DMS53 (cell line): Measurements from ENCODE around the gene NME9.

Experiments
- DNase-seq: peaks from one replicate; lab custom pipeline; 2025; lab: John Stamatoyannopoulos, UW

NME9 gene

DNA sequence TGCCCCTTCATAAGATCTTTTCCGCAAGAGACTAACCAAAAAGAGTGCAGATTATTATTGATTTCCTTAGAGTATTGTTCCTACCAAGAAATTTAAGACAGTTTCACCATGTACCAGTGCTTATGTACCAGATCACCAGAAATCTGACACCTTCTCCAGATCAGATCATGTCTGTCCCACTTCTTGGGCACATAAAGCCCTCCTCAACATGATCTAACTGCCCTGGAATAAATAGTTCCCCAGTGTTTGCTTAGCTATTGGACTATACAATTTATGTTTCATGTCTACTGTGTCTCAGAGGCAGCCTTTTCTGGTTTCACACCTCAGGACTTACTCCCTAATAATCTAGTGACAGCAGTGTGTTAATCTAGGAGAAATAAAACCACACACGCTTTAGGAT lies 46.8 kb downstream of the NME9 start:
- no peak for DNase-seq

DNA sequence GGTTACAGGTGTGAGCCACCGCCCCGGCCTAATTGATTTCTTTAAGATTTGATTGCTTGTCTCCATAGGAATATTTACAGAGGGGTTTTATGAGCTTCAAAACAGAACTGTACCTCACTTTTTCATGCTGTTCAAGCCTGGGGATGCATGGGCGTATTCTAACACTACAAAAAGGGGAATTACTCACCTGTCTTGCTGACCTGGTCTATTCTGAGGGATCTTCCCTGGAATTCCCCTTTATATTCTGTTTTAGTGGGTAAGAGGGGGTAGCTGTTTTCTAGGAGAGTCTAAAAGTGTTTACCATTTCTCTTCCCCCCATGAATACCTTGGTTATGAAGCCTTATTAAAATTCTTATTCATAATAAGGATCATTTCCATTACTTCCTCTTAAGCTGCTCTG lies 48.1 kb downstream of the NME9 start:
- no peak for DNase-seq

DNA sequence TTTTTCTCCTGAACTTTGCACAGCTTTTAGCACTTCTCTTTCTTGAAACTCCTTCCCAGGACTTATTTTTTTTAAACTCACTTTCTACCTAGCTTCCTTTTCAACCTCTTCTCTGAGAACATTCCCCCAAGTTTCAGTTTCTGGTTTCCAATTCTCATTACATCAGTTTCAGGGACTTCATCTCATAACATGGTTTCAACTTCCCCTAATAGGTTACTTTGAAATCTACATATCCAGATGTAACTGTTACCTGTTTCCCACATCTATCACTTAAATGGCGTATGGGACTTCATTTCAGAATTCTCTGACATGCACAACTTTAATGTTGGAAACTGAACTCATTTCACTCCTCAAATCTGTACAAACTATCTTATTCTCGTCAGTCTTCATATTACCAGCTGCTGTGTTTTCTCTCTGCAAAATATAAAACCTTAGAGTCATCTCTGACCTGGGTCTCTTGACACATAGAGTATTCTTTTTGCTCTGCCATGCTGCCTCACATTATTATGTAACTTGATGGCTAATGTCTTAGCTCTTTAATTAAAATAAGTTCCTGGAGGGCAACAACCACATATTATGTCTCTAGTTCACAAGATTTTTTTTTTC lies 58.4 kb downstream of the NME9 start:
- DNase-seq = no peak

DNA sequence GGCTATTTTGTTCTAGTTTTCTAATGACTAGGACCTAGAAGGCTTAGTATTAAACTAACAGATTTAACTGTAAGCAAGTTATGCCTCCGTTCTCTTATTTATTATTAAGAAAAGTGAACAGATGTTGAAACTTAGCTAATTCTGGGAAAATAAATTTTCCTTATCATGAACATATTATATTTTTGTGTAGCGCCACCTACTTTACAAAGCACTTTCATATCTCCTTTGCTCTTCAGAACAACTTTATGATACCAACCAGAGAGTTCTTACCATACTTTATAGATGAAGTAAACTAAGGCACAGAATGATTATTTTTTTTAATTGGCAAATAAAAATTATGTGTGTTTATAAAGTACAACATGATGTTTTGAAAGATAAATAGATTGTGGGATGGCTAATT lies 59.4 kb downstream of the NME9 start:
- no peak for DNase-seq

DNA sequence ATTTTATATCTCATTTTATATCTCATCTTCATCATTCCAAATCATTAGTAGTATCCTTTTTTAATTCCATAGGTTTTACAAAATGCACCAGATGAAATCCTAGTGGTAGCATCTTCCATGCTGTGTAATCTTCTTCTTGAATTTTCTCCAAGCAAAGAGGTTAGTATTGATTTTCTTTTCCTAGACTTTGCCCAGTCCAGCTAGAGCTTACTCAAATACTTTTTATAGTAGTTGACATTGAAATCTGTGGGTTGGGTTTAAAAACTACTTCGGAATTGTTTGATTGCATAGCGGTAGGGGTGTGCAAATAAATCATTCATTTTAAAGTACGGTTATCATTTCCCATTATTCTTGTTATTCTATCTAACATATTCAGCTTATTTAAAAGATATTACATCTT lies 62.6 kb downstream of the NME9 start:
- no peak for DNase-seq

DNA sequence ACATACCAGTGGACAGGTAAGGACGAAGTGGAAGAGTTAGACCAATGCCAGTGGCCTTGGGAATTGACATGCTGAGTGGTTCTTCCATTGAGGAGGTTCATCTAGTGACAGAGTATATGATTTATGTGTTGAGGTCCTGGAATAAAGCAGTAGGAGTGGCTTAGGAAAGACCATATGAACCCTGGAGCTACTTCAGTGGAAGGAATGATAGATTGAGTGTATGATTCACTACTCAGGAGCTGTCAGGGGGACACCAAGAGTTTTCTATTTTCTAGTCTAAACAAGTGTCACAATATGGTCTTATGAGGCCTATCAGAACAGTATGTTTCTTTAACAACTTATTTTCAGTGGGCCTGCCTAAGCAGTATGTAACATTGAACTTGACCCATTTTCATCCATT lies 63.9 kb downstream of the NME9 start:
- DNase-seq = no peak

DNA sequence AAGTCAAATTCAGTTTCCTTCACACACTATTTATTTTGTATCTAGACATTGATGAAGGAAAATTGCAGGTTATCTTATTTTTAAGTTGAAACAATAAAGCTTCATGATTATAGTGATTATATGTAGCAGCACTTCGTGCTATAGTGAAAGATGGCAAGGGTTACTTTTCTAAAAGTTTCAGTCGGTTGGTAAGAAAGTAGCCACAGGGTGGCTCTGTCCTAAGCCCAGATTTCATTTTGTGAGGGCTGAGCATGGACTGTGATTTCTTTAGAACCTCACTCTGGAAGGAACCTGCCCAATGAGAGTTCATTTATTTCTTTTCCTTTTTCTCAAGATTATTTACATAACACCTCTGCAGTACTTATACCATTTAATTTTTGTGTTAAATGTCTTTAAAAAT lies 66.5 kb downstream of the NME9 start:
- no peak for DNase-seq

DNA sequence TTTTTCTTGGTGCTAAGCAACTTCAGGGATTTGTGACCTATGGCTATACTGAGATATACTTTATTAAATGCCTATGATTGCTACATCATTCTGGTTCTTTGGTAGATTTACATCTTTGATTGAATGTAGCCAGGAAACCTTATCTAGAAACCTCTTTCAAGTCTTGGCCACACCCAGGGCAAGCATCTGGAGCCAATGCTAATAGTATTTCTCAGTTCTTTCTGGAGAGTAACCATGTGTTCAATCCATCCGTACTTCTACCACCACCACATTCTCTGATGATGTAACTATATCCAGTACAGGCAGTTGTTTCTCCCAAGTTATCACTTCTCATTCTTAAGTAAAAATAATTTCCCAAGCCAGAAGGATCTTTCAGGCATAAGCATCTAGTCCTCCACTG lies 69.0 kb downstream of the NME9 start:
- no peak for DNase-seq

DNA sequence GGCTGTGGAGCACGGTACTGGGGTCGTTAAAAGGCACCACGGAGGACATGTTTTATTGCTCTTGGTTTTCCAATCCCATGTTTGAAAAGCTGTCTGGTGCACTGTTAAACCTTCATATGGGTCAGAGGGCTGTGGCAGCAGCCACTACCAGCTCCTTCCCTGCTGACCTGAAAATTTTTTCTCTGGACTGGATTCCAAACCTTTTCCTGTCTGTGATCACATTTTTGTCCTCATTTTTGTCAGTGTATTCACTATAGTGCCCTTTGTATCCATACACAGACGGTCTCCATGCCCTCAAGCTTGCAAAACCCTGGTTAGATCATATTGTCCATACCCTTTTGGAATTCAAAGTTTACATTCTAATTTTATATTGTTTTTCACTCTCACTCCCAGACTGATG lies 70.5 kb downstream of the NME9 start:
- no peak for DNase-seq

DNA sequence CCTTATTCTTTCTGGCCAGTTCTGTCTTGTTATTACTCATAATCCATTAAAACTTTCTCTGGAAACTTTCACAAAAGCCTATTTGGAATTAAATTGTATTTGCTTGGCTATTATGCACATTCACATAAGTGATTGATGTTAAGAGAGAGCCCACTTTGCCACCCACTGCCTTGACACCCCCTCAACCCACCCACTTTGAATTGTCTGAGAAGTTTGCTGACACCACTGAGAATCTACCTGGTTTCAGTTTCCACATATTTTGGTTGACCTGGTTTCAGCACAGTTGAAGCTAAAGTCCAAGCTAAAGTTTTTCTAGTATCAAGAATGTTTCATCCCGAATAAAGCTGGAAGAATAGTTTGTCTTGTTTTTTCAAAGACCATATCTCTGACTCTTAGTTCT lies 71.7 kb downstream of the NME9 start:
- no peak for DNase-seq

DNA sequence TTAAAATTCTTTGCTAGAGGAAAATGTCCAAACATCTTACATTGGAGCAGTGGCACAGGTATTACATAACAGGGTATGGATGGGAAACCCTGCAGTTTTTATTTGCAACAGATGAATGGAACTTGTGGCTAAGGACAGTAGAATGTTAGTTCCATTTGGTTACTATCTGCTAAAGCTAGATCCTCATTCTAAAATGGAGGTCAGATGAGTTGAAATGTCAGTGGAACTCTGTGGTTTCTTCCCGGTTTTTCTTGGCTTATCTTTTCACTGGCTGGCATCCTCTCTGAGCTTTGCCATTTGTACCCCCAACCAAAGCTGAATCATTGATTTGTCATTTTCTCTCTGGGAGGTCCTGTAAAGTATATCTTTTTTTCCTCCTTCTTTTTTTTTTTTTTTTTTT lies 73.6 kb downstream of the NME9 start:
- no peak for DNase-seq

DNA sequence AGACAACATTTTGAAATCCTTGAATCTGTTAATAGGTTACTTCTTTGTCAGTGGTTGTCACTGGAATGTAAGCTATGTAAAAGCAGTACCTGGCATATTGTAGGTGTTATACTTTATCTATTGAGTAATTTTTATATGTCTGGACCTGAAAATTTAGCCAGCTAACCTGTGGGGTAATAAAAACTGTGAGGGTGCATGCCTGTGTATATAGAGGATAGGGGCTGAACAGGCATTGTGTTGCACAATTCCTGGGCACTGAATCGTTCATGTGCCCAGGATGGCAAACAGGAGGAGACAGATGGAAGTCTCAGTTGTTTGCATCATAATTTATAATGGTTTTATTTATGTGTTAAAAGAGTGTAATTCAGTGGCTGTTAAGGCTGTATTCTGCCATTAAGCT lies 75.4 kb downstream of the NME9 start:
- DNase-seq = no peak

DNA sequence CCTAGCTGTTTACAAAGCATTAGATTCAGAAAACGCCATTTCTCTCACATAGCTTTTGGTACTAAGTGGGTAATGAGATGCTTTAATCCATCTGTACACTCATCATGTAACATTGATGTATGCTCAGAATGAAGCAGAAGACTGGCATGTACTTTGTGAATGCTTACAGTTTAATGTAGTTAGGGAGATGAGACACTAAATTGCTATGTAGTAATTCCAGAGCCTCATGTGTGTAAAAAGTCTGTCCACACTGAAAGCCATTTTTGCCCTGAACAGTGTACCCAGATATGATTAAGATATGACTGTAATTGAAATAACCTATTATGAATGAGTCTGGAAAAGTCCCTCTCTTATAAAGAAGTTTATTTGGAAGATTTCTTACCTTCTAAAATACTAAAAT lies 76.0 kb downstream of the NME9 start:
- no peak for DNase-seq
